SU-DHL-6 (cell line): ENCODE measurements around the gene MYBBP1A.

Experiments used
- EZH2phosphoT487 ChIP-seq: fragments of 200-600 bp; sonication (generic), shearing (Covaris generic); conservative IDR thresholded peaks from 2 replicates; pipeline ENCODE4 v1.6.1; 2018; ENCODE audit warnings: mild to moderate bottlenecking, antibody characterized with exemption, low read length, moderate library complexity, mixed read lengths
- TF ChIP-seq, protein P1 (sequence below): fragments of 200-600 bp; sonication (generic); IDR thresholded peaks from one replicate; pipeline ENCODE4 v1.5.1; 2017; ENCODE audit warnings: antibody characterized with exemption, mild to moderate bottlenecking, low read length, moderate library complexity; ENCODE audit not compliant: insufficient read depth, poor library complexity, severe bottlenecking

DNA sequence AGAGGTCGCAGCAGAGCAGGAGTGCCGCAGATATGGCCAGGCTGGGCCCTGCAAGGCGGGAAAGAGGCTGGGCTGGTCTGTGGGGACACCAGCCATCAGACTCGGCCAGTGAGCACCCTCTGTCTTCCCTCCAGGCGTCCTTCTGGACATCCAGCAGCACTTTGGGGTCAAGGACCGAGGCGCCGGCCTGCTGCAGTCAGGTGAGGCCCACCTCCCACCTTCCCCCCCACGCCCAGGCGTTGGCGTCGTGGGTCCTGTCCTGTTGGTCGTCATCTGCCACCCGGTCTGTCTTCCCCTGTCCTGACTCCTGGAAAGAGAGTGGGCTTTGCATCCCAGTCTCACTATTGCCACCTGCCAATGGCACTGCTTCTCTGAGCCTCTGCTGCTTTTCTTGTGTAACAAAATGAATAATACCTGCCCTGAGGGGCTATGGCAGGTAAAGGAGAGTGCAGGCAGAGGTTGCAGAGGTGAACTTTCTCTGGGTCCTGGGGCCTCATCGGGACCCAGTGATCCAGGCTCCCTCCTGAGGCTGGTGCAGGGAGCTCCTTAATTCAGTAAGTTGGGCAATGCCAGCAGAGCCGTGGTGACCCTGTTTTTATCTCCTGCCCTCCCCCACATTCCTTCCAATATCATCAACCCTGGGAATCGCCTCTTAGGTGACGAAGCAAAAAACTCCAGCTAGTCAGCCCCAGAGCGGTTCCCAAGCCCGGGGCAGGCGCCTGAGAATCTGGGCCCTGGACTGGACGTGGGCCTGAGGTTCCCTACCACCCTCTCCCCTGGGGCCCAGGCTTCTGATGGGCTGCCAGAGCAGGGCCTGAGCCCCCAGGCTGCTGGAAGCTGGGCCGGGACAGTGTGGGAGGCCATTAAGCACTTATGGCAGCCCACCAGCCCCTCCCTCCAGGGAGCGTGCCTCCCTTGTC lies 41.8 kb downstream of the MYBBP1A start:
- TF ChIP-seq, protein P1, sequence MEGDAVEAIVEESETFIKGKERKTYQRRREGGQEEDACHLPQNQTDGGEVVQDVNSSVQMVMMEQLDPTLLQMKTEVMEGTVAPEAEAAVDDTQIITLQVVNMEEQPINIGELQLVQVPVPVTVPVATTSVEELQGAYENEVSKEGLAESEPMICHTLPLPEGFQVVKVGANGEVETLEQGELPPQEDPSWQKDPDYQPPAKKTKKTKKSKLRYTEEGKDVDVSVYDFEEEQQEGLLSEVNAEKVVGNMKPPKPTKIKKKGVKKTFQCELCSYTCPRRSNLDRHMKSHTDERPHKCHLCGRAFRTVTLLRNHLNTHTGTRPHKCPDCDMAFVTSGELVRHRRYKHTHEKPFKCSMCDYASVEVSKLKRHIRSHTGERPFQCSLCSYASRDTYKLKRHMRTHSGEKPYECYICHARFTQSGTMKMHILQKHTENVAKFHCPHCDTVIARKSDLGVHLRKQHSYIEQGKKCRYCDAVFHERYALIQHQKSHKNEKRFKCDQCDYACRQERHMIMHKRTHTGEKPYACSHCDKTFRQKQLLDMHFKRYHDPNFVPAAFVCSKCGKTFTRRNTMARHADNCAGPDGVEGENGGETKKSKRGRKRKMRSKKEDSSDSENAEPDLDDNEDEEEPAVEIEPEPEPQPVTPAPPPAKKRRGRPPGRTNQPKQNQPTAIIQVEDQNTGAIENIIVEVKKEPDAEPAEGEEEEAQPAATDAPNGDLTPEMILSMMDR: no peak
- TF ChIP-seq EZH2phosphoT487: no peak
